Measurements from ENCODE around the gene G6PC2. TPM values are rescaled to one million over a fixed set of nuclear protein-coding genes. Genes with fewer than 3 reads are reported as not detected.

The G6PC2 gene
- total RNA-seq, 3 donors from 2014 or later (not counting 1 experiment from before 2014, with no cell fraction given): not detected

GRCh38 chr2:168956392-168956791 is 55.3 kb downstream of the G6PC2 start:
- no peaks in the 10 kb centered on the region for H3K4me1 ChIP-seq (ENCODE audit: control insufficient read depth, insufficient read depth, low read length)
- no peaks in the 10 kb centered on the region for H3K9me3 ChIP-seq (ENCODE audit: control insufficient read depth, insufficient read depth, low read length)
- H3K27me3 ChIP-seq (ENCODE audit: control insufficient read depth, insufficient read depth, low read length): no peaks in the 10 kb centered on the region
- no peak for ATAC-seq
- Mint-ChIP-seq H3K36me3 (peaks cover 15% of the 10 kb centered on the region), H3K27me3 (ENCODE audit: low read depth in 2 of 2) (peaks cover 12 to 16% of the 10 kb centered on the region in 2 donors), H3K4me3 (no peak overlapping the region), H3K27ac (no peak overlapping the region), H3K9me3 (peaks cover 2 to 5% of the 10 kb centered on the region in 2 donors), H3K4me1 (peaks cover 0 to 3% of the 10 kb centered on the region in 2 donors)
- no peak overlapping the region for H3K27ac ChIP-seq (ENCODE audit: low read length)
- no peak for TF ChIP-seq CTCF (IDR thresholded peaks at IDR 0.05)
- WGBS (ENCODE audit: insufficient coverage): 92% methylated on average over 2 of the region's 2 CpGs
- intact Hi-C loops (cut with micrococcal nuclease): no loop called here
- no peak for DNase-seq
- H3K36me3 ChIP-seq (ENCODE audit: control insufficient read depth, insufficient read depth, low read length): no peaks in the 10 kb centered on the region
- H3K4me3 ChIP-seq (ENCODE audit: low read length): no peak overlapping the region

Other genes with a start within 250 kb of the G6PC2 start
- under 1 TPM in 1 of 3 donors, not detected in 2; 0.18 TPM for gene NOSTRIN, start 98.7 kb upstream of the G6PC2 start, total RNA-seq
- gene SPC25, start 10.9 kb upstream of the G6PC2 start, total RNA-seq: 1 to 10 TPM in 1 of 3 donors, under 1 TPM in 1, not detected in 1; 0.45 to 1.0 TPM
- under 1 TPM; 0.07 to 0.48 (median 0.07) TPM for gene ABCB11, start 130.0 kb downstream of the G6PC2 start, total RNA-seq
- 1 to 10 TPM in 1 of 3 donors, not detected in 2; 2.4 TPM for gene DHRS9, start 168.3 kb downstream of the G6PC2 start, total RNA-seq